K562 (cell line): ENCODE results near the gene GUCY1A1.

Experiments used
- TRIM28 ChIP-seq: fragments of 450-650 bp; IDR thresholded peaks from 2 replicates; pipeline ENCODE4 v1.6.1; 2017
- U2AF2 ChIP-seq: fragments of 200-400 bp; formaldehyde crosslinking; optimal IDR thresholded peaks from 2 replicates; pipeline ENCODE3; 2017; ENCODE audit warnings: low read depth, mild to moderate bottlenecking, low read length

DNA sequence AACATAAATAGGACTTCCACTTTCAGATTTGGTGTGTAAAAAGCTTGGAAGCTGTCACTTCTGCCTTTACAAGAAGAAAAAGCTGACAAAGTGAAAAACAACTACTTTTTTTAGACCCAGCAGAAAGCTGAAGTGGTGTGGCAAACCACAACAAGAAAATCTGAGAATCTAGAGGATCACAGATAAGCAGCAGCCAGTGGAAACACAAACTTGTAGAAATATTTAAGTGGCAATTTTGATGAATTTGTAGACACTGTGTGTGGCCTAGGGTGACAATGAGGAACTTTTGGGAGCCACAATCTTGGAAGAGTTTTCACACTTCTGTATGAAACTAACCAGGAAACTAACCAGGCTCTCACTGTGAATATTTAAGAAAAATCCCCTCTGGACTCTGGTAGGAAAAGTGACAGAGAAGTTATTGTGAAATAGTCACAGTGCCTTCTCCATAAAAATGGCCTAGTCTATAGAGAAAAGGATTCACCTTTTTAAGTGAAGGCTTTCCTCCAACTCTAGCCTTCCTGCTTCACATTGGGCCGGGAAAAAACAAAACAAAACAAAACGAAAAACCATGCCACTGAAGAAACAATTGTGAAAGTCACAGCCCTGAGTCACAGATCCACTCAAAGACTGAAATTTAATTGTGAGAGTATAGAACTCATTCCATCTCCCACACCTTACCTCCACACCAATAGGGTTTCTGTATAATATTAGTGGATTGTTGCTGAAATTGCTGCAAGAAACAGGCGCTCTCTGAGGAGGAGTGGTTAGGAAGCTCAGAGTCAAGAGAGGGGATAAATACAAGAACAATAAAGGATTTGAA is 26.7 kb upstream of the GUCY1A1 start:
- TF ChIP-seq U2AF2: no peak
- no peak for TF ChIP-seq TRIM28
